CD1c-positive myeloid dendritic cell (primary cell): Measurements from ENCODE around the gene PXN.
"Not testable (repeated sequence)": the region's sequence is repeated elsewhere in the genome, so short reads cannot be mapped to it uniquely, and the experiment has no call there.

Experiments used
- DNase-seq: peaks from one replicate; pipeline ENCODE4 v3.0.0-alpha.2; 2016; ENCODE audit errors: extremely low spot score

The PXN gene

DNA sequence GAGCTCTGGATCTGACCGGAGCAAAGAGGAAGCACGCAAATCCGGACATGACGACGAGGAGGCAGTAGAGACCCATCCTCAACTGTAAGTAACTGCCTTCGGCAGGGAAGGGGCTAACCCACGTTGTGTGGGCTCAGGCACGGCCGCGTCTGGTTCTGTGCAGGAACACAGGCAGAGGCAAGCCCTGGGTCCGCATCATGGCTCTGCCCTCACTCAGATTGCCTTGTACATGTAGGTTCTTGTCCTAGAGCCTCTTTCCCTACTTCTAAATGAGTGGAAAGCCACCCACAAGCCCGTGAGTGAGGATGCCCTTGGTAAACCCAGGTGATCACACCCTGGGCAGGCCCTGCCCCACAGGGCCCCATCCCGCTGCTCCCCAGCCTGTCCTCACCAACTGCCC is 55.7 kb downstream of the PXN start:
- DNase-seq: no peak

DNA sequence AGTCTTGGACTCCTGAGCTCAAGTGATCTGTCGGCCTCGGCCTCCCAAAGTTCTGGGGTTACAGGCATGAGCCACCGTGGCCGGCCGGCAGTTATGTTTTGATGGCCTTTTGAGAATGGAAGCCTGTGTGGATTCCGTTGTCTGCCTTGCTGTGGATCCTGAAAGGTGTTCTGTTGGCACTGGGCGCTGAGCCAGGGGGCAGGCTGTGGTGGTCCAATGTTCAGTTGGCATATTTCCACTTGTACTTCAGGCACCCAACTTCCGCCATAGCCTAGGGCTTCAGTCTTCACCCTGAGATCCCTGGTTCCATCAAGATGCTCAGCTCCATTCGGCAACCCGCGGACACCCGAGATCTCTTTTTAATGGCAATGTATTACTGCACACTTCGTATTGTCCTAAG is 58.3 kb downstream of the PXN start:
- no peak for DNase-seq

DNA sequence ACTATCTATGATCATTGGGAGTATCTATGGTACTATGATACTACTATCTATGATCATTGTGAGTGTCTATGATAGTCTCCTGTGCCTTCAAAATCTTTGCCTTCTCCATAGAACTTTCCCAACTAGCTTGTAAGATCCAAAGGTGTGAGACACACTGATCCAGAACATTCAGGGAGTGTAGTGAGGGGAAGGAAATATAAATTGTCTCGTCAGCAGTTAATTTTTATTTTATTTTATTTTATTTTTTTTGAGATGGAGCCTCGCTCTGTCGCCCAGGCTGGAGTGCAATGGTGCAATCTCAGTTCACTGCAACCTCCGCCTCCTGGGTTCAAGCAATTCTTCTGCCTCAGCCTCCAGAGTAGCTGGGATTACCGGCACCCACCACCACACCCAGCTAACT is 58.7 kb downstream of the PXN start:
- not testable (repeated sequence) for DNase-seq

DNA sequence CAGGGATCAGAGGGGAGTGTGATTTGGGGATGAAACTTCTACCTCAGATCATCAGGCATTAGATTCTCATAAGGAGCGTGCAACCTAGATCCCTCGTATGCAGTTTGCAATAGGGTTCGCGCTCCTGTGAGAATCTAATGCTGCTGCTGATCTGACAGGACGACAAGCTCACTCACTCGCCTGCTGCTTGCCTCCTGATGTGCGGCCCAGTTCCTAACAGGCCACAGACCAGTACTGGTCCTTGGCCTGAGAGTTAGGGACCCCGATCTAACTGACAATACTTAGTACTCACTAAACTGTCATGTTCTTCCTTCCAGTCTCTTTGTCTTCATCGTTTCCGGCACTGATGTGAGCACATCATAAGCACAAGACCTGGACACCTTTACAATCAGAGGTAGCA is 59.3 kb downstream of the PXN start:
- no peak for DNase-seq

DNA sequence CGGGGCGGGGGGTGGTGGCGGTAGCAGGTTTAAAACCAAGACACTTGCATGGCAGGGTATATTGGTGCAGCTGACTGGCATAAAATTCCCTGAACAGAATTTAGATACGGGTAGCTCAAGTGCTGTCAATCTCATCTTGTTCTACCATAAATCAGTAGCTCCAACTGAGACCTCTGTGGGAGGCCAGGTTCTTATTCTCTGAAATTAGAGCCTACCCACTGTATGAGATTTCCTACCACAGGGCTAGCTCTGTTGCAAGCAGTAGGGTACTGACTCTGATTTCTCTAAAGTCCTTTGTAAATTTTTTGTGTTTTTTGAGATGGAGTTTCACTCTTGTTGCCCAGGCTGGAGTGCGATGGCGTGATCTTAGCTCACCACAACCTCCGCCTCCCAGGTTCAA is 61.4 kb downstream of the PXN start:
- DNase-seq: no peak

DNA sequence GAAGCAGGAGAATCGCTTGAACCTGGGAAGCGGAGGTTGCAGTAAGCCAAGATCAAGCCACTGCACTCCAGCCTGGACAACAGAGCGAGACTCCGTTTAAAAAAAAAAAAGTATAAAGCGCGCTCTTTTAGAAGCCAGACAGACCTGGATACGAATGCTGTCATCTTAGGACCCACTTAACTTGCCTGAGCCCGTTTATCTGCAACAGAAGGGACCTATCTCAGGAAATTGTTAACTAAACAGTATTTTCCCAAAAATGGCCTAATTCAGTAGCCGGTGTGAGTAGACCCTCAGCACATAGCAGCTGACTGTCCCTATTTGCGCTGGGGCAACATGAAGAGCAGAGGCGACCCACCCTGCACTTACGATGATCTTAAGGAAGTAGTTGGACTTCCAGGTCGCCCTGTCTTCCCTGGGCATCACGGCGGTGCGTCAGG is 65.1 kb downstream of the PXN start:
- DNase-seq: no peak

DNA sequence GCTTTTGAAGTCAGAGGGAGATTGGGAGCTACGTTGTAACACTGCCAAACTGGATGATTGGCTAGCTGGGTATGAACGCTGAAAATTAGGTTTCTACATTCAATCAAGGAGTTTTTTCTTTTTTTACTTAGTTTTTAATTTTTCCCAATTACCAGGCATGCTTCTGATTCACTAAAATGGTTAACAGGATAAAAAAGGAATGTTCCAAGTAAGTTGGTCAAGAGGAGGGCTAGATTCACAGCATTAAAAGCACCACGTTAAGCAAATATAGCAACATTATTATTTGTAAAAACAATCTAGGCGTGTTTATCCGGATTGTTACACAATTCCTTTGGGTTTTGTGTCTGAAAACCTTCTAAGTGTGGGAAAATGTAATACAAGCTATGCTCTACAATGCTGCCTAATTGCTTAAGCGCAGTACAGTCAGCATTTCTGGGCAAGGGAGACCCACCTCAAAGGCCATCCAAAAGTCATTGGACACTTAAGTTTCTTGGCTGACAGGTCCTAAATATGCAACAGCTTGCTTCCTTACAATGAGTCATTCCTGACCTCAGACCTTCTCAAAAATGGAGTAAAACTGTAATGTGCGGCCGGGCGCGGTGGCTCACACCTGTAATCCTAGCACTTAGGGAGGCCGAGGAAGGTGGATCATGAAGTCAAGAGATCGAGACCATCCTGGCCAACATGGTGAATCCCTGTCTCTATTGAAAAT is 65.8 kb downstream of the PXN start:
- DNase-seq: peak; percentile 35

DNA sequence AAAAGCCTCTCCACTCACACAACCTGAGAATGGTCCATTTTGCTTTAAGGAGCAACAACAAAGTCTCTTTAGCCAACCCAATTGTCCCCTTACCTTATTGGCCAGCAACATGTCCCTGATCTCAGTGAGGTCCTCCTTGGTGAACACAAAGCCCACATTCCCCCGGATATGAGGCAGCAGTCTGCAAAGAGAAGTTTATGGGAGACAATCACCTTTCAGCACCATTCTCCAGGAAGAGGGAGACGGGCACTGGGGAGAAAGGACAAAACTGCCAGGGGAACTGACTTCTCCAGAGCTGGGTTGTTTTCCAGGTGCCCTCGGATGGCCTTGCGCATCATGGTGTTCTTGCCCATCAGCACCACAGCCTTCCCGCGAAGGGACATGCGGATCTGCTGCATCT is 66.5 kb downstream of the PXN start:
- DNase-seq: no peak

DNA sequence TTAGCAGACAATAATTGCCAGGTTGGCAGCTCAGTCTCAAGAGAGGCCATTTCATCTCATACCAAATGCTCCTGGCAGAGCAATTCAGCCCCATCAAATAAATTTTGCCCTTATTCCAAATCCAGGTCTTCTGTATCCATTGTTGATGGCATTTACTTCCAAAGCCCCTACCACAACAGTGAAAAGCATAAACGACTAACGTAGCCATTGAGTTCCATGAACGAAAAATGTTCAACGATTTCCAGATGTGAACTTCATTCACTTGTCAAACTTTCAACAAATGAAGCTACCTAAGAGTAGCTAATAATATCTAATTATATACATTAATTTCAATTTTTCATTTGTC is 68.0 kb downstream of the PXN start:
- no peak for DNase-seq

DNA sequence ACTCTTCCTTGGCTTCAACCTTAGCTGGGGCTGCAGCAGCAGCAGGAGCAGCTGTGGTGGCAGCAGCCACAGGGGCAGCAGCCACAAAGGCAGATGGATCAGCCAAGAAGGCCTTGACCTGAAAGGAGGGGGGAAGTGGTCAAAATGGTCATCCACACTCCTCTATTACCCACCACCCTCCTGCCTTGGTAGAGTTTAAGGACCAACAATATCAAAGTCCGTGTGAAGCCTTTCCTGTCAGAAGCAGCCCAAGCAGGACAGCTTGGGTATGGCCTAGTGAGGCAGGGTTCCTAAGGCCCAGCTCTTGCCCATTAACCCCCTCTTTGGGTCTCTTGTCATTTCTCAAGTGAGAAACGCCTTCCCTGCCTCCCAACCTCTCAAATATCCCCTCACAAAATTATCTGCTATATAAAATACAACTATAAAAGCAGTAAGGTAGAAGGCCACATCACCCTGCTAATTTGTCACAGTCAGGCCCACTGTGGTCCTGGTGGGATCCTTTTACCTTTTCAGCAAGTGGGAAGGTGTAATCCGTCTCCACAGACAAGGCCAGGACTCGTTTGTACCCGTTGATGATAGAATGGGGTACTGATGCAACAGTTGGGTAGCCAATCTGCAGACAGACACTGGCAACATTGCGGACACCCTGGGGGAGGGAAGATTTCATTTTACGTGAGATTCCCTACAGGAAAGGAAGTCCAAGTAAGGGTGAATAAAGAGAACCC is 68.6 kb downstream of the PXN start:
- DNase-seq: not testable (repeated sequence)

DNA sequence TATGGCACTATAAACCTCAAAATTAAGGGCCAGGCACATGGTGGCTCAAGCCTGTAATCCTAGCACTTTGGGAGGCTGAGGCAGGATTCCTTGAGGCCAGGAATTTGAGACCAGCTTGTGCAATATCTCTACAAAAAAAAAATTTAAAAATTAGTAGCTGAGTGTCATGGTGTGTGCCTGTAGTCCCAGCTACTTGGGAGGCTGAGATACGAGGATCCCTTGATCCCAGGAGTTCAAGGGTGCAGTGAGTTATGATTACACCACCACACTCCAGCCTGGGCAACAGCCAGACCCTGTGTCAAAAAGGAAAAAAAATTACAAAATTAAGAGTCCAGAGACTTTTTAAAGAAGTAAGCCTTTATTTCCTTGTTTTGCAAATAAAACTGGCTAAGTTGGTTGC is 69.2 kb downstream of the PXN start:
- DNase-seq: no peak

DNA sequence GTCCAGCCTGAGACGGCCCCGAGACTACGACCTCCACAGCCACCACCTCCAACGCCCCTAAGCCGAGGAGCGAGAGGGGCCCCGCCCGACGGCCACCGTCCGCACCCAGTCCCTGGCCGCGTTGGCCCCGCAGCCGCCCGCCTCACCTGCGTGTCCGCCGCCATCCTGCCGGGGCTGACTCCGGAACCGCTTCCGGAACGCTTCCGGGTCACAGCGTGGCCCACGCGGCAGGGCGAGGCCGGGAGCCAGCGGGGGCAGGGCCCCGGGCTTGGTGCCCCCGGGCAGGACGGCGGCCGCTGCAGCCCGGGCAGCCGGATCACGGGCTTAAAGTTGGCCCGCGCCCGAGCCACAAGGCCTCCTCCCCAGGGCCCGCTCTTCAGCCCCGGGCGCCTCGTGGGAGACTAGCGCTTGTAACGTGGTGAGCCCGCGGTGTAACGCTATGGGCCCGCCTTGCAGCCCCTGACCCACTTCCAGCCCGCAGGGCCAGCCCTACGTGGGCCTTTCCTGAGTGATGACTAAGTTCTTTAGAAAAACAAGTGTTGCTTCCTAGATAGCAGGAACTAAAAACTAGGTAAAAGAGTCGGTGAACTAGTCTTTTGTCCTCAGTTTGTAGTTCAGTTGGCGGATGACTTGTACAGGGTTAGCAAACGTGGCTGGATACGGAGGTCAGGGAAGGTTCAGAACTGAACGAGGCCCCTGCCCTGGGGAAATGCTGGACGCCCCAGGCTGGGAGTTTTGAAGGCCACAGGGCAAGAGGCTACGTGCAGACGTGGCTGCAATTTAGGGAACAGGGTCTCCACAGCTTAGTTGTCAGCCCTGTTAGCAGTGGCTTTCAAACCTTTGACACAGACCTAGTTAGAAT is 70.8 kb downstream of the PXN start, which contains the start of gene GCN1:
TSS of gene GCN1 (minus strand) at position 182 of the 862 bp plus-strand sequence. CDS start at position 164, 18 bp downstream.
- DNase-seq: peak; percentile 84

DNA sequence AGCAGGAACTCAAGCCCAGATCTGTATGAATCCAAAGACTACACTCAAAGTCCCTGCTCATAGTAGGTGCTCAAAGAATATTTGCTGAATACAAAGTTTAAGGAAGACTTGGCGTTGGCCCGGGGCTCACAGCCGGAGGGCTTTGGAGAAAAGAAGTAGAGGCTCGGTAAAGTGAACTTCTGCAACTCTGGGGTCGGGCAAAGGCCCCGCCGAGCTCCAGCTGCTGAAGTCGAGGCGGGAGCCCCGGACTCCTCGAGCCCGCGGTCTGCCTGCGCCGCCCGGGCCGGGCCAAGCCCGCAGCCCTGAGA is 71.3 kb downstream of the PXN start:
- DNase-seq: no peak

DNA sequence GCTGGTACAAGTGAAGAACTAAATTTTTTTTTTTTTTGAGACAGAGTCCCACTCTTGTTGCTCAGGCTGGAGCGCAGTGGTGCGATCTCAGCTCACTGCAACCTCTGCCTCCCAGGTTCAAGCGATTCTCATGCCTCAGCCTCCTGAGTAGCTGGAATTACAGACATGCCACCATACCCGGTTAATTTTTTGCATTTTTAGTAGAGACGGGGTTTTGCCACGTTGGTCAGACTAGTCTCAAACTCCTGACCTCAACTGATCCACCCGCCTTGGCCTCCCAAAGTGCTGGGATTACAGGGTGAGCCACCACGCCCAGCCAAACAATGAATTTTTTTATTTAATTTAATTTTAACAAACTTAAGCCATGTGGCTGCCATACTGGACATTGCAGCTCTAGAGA is 72.2 kb downstream of the PXN start:
- DNase-seq: not testable (repeated sequence)

DNA sequence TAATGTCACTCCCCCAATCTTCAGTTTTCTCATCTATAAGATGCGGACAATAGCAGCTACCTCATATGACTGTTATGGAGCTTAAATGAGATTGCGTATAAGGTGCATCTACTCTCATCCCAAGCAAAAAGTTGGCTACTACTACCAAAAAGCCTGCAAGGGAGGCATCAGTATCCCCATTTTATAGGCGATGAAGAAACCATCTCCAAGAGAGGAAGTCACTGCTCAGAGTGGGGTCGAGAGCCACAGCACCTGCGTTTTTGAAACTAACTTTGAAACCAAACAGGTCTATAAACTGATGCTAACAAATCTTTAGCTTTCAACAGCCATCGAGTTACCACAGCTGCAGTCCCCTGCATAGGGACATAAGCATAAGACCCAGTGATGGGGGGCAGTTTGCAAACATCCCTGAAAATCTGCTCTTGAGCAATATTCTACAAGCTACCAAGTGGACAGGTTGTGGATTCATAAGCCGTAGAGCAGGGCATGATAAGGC is 74.5 kb downstream of the PXN start:
- no peak for DNase-seq

DNA sequence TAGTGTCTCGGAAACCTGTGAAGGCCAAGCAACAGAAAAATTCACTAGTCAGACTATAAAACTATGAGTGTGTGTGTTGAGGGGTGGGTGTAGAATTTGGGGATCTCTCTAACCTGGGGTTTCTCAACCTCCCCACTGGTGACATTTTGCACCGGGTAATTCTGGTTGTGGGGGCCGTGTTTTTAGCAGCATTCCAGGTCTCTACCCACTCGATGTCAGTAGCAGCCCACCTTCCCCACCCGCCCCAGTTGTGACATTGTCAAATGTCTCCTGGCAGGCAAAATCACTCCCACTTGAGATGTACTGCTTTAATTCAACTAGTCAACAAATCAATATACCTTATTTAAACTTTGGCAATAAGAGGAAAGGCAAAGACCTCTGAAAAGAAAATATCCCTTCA is 75.1 kb downstream of the PXN start:
- no peak for DNase-seq

DNA sequence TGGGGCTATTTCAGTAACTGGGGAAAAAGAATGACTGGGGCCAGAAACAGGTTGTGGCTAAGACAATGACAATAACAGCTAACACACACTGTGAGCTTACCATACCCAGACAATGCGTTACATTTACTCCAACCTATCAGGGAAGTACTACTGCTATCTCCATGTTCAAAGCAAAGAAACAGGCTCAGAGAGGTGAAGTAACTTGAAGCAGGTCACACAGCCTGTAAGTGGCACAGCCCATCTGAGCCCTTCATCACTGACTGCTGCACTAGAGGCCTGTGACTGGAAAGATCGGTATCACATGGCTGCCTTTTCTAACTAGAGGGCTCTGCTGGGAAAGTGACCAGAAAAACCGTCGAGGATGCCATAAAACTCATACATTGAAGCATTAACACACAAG is 78.9 kb downstream of the PXN start:
- DNase-seq: no peak

DNA sequence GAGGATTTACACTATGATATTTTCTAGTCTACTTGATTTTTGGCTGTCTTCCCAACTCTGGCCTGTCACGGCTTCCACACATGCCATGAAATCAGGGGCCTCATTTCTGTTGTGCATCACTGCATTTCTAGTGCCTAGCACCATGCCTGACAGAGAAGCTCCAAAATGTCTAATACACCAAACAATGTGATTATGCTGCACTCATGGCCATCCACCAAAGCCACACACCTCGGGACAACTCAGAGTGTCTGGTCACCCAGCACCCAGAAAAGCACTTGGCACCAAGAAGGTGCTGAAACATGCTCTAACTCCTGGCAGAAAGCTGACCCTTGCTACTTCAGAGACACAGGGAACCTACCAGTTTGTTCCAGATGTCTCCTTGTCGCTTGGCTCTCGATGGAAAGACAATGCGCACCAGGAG is 82.3 kb downstream of the PXN start:
- DNase-seq: no peak

DNA sequence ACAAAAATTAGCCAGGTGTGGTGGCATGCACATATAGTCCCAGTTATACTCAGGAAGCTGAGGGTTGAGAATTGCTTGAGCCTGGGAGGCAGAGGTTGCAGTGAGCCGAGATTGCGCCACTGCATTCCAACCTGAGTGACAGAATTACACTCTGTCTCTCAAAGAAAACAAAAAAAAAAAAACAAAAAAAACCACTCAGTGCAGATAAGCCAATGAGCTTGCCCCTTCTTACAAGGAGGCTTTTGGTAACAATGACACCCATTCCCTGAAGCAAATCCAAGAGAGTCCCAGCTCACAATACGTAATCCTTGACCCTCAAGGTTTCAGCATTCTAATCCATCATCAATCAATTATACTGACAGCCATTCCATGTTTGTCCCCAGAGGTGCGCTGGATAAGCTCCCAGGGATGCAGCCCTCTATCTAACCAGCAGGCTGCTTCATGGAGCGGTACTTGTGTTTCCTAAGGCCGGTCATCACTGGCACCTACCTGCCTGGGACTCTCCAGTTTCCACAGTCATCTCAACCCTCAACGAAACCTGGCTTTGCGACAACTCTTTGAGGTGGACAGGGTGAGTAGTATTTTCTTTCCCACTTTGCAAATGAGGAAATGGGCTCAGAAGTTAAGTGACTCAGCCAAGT is 83.4 kb downstream of the PXN start:
- no peak for DNase-seq

DNA sequence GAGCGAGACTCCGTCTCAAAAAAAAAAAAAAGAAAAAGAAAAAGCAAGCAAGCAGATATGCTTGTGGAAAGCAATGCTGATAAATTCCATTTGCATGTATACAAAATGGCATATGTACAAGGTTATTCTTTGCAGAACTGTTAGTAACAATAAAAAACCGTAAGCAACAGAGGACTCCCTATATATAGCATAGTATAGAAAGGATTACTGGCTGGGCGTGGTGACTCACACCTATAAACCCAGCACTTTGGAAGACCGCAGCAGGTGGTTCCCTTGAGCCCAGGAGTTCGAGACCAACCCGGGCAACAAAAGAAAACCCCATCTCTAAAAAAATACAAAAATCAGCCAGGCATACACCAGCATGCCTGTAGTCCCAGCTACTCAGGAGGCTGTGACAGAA is 84.6 kb downstream of the PXN start:
- DNase-seq: no peak

DNA sequence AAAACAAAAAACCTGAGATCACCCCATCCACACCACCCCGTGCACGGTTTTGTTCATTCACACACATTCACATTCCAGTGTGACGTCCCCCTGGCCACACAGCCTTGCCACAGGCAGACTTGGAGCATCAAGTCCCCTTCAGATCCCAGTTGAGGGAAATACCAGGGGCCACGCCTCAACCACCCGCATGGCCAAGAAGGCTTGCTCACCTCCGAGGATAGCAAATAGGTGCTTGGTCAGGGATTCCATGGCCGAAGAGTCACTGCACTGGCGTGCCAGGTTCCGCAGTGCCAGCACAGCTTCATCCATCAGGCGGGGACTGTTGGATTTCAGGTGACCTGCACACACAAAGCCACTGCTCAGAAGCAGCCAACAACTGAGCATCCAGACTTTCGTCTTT is 90.0 kb downstream of the PXN start:
- no peak for DNase-seq

DNA sequence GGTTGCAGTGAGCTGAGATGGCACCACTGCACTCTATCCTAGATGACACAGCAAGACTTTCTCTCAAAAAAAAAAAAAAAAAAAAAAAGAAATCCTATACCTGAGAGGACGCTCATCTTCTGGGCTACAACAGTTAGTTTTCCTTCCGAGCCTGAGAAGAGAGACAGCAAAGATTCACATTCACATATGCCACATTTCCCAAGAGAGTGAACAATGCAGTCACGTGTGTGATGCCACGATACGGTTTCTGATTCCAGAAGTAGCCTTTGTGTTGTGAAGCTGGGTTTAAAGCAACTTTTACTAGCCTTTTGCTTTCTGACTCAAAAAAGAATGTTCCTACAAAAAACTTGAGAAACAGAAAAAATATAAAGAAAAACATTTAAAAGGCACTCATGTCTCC is 90.5 kb downstream of the PXN start:
- no peak for DNase-seq
